ENCODE measurements around the gene IPO9. TPM values are rescaled to one million over a fixed set of nuclear protein-coding genes. Genes with fewer than 3 reads are reported as not detected.

Gene IPO9
- 10 to 100 TPM in 2 of 4 donors, 1 to 10 TPM in 2; 7.0 to 26.0 (median 12.3) TPM for polyA plus RNA-seq
- long read RNA-seq, donor 1, result 0 reads
- long read RNA-seq, donor 2, full-length matches to known transcripts, result 2 of 2 reads
- long read RNA-seq, donor 2, partial matches to known transcripts, result 0 of 2 reads
- long read RNA-seq, donor 2, other reads (novel, unspliced or antisense), result 0 of 2 reads
- long read RNA-seq, donor 3, result 0 reads
- long read RNA-seq, donor 4, result 0 reads
- long read RNA-seq, donor 5, result 0 reads
- long read RNA-seq, donor 6, full-length matches to known transcripts, result 1 of 1 reads
- long read RNA-seq, donor 6, partial matches to known transcripts, result 0 of 1 reads
- long read RNA-seq, donor 6, other reads (novel, unspliced or antisense), result 0 of 1 reads
- long read RNA-seq, donor 7, result 0 reads
- long read RNA-seq, donor 8, result 0 reads
- long read RNA-seq, donor 9, result 0 reads
- long read RNA-seq, donor 10, full-length matches to known transcripts, result 1 of 72 reads
- long read RNA-seq, donor 10, partial matches to known transcripts, result 64 of 72 reads
- long read RNA-seq, donor 10, other reads (novel, unspliced or antisense), result 7 of 72 reads

GRCh38 chr1:201828820-201829774, at the start of gene IPO9:
Gene IPO9 (plus strand): TSS chr1:201829157. CDS start chr1:201829210, 53 bp downstream.
- FAIRE-seq, result no peak
- peak; percentile 93 to 98 for DNase-seq
- Histone ChIP-seq H3K9me3 (ENCODE audit: control insufficient read depth in 2 of 2, insufficient read depth in 1 of 2, low read depth in 1 of 2, low read length in 1 of 2) (no peaks in the 10 kb centered on the region), H3K4me1 (ENCODE audit: control insufficient read depth in 3 of 3, insufficient read depth in 2 of 3, low read depth in 1 of 3, low read length in 2 of 3) (peaks cover 0 to 8% (median 4%) of the 10 kb centered on the region in 3 donors), H3K27ac (ENCODE audit: low read depth in 1 of 3, low read length in 2 of 3) (peak within 1 kb of the TSS; percentile 63 to 98 (median 93)), H3K36me3 (ENCODE audit: control insufficient read depth in 3 of 3, insufficient read depth in 2 of 3, low read depth in 1 of 3, low read length in 3 of 3) (peaks cover 0 to 4% (median 0%) of the 10 kb centered on the region in 3 donors), H3K27me3 (ENCODE audit: control insufficient read depth in 3 of 3, insufficient read depth in 3 of 3, low read length in 3 of 3) (no peaks in the 10 kb centered on the region), H3K4me3 (ENCODE audit: low read depth in 1 of 3, low read length in 3 of 3) (peak within 1 kb of the TSS; percentile 67 to 100 (median 84))
- WGBS, 3 donors, result 1% methylated on average over 53 to 58 of the region's 58 CpGs

GRCh38 chr1:201779351-201779880, 49.5 kb upstream of the IPO9 start:
- Histone ChIP-seq H3K36me3 (ENCODE audit: control insufficient read depth in 3 of 3, insufficient read depth in 2 of 3, low read depth in 1 of 3, low read length in 3 of 3) (peaks cover 0 to 18% (median 0%) of the 10 kb centered on the region in 3 donors), H3K27me3 (ENCODE audit: control insufficient read depth in 3 of 3, insufficient read depth in 3 of 3, low read length in 3 of 3) (no peaks in the 10 kb centered on the region), H3K9me3 (ENCODE audit: control insufficient read depth in 2 of 2, insufficient read depth in 1 of 2, low read depth in 1 of 2, low read length in 1 of 2) (no peaks in the 10 kb centered on the region), H3K4me1 (ENCODE audit: control insufficient read depth in 3 of 3, insufficient read depth in 2 of 3, low read depth in 1 of 3, low read length in 2 of 3) (no peaks in the 10 kb centered on the region), H3K4me3 (ENCODE audit: low read depth in 1 of 3, low read length in 3 of 3) (no peak overlapping the region), H3K27ac (ENCODE audit: low read depth in 1 of 3, low read length in 2 of 3) (no peak overlapping the region)
- no peak for FAIRE-seq
- DNase-seq, result no peak
- 75 to 92% (median 84%) methylated on average over 6 of the region's 6 CpGs for WGBS, 3 donors

GRCh38 chr1:201780952-201781351, 48.0 kb upstream of the IPO9 start:
- 75 to 89% (median 83%) methylated on average over 6 of the region's 6 CpGs for WGBS, 3 donors
- Histone ChIP-seq H3K27me3 (ENCODE audit: control insufficient read depth in 3 of 3, insufficient read depth in 3 of 3, low read length in 3 of 3) (no peaks in the 10 kb centered on the region), H3K27ac (ENCODE audit: low read depth in 1 of 3, low read length in 2 of 3) (no peak overlapping the region), H3K36me3 (ENCODE audit: control insufficient read depth in 3 of 3, insufficient read depth in 2 of 3, low read depth in 1 of 3, low read length in 3 of 3) (peaks cover 0 to 20% (median 3%) of the 10 kb centered on the region in 3 donors), H3K9me3 (ENCODE audit: control insufficient read depth in 2 of 2, insufficient read depth in 1 of 2, low read depth in 1 of 2, low read length in 1 of 2) (no peaks in the 10 kb centered on the region), H3K4me1 (ENCODE audit: control insufficient read depth in 3 of 3, insufficient read depth in 2 of 3, low read depth in 1 of 3, low read length in 2 of 3) (no peaks in the 10 kb centered on the region), H3K4me3 (ENCODE audit: low read depth in 1 of 3, low read length in 3 of 3) (no peak overlapping the region)
- DNase-seq (no peak), FAIRE-seq (no peak)

- no peaks in the 10 kb centered on the region for H3K27me3 ChIP-seq (ENCODE audit: control insufficient read depth in 3 of 3, insufficient read depth in 3 of 3, low read length in 3 of 3)
- WGBS, 3 donors, result 24 to 30% (median 24%) methylated on average over 1 of the region's 1 CpG
- peaks cover 0 to 25% (median 3%) of the 10 kb centered on the region in 3 donors for H3K36me3 ChIP-seq (ENCODE audit: control insufficient read depth in 3 of 3, insufficient read depth in 2 of 3, low read depth in 1 of 3, low read length in 3 of 3)
- DNase-seq (no peak), FAIRE-seq (no peak)
- H3K27ac ChIP-seq (ENCODE audit: low read depth in 1 of 3, low read length in 2 of 3), result no peak overlapping the region
- H3K4me1 ChIP-seq (ENCODE audit: control insufficient read depth in 3 of 3, insufficient read depth in 2 of 3, low read depth in 1 of 3, low read length in 2 of 3), result no peaks in the 10 kb centered on the region
- H3K9me3 ChIP-seq (ENCODE audit: control insufficient read depth in 2 of 2, insufficient read depth in 1 of 2, low read depth in 1 of 2, low read length in 1 of 2), result no peaks in the 10 kb centered on the region
- no peak overlapping the region for H3K4me3 ChIP-seq (ENCODE audit: low read depth in 1 of 3, low read length in 3 of 3)
Measured at GRCh38 chr1:201781437-201781836, 47.5 kb upstream of the IPO9 start.

DNA sequence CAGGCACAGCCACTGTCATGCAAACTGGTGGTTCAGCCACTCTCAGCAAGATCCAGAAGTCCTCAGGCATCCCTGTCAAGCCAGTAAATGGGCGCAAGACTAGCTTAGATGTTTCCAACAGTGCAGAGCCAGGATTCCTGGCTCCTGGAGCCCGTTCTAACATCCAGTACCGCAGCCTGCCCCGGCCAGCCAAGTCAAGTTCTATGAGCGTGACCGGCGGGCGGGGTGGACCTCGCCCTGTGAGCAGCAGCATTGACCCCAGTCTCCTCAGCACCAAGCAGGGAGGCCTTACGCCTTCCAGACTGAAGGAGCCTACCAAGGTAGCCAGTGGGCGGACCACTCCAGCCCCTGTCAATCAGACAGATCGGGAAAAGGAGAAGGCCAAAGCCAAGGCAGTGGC, 46.6 kb upstream of the IPO9 start:
- H3K9me3 ChIP-seq (ENCODE audit: control insufficient read depth in 2 of 2, insufficient read depth in 1 of 2, low read depth in 1 of 2, low read length in 1 of 2), result no peaks in the 10 kb centered on the region
- WGBS, 3 donors, result 91 to 95% (median 93%) methylated on average over 12 of the region's 12 CpGs
- no peak for DNase-seq
- peaks cover 0 to 30% (median 3%) of the 10 kb centered on the region in 3 donors for H3K36me3 ChIP-seq (ENCODE audit: control insufficient read depth in 3 of 3, insufficient read depth in 2 of 3, low read depth in 1 of 3, low read length in 3 of 3)
- no peak for FAIRE-seq
- no peak overlapping the region for H3K27ac ChIP-seq (ENCODE audit: low read depth in 1 of 3, low read length in 2 of 3)
- no peaks in the 10 kb centered on the region for H3K27me3 ChIP-seq (ENCODE audit: control insufficient read depth in 3 of 3, insufficient read depth in 3 of 3, low read length in 3 of 3)
- no peaks in the 10 kb centered on the region for H3K4me1 ChIP-seq (ENCODE audit: control insufficient read depth in 3 of 3, insufficient read depth in 2 of 3, low read depth in 1 of 3, low read length in 2 of 3)
- H3K4me3 ChIP-seq (ENCODE audit: low read depth in 1 of 3, low read length in 3 of 3), result no peak overlapping the region

- Histone ChIP-seq H3K27me3 (ENCODE audit: control insufficient read depth in 3 of 3, insufficient read depth in 3 of 3, low read length in 3 of 3) (no peaks in the 10 kb centered on the region), H3K36me3 (ENCODE audit: control insufficient read depth in 3 of 3, insufficient read depth in 2 of 3, low read depth in 1 of 3, low read length in 3 of 3) (peaks cover 0 to 35% (median 3%) of the 10 kb centered on the region in 3 donors), H3K27ac (ENCODE audit: low read depth in 1 of 3, low read length in 2 of 3) (no peak overlapping the region), H3K9me3 (ENCODE audit: control insufficient read depth in 2 of 2, insufficient read depth in 1 of 2, low read depth in 1 of 2, low read length in 1 of 2) (no peaks in the 10 kb centered on the region), H3K4me1 (ENCODE audit: control insufficient read depth in 3 of 3, insufficient read depth in 2 of 3, low read depth in 1 of 3, low read length in 2 of 3) (no peaks in the 10 kb centered on the region), H3K4me3 (ENCODE audit: low read depth in 1 of 3, low read length in 3 of 3) (no peak overlapping the region)
- 81 to 90% (median 86%) methylated on average over 2 of the region's 2 CpGs for WGBS, 3 donors
- no peak for FAIRE-seq
- DNase-seq, result no peak
Measured at GRCh38 chr1:201783058-201783457, 45.9 kb upstream of the IPO9 start.

DNA sequence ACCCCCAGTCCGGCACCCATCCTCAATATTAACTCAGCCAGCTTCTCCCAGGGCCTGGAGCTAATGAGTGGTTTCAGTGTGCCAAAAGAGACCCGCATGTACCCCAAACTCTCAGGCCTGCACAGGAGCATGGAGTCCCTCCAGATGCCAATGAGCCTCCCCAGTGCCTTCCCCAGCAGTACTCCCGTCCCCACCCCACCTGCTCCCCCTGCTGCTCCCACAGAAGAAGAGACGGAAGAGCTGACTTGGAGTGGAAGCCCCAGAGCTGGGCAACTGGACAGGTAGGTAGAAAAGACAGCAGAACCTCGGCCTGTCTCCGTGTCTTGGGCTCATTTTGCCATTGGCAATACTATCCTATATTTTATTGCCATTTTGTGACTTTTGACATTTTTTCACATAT, 45.4 kb upstream of the IPO9 start:
- Histone ChIP-seq H3K9me3 (ENCODE audit: control insufficient read depth in 2 of 2, insufficient read depth in 1 of 2, low read depth in 1 of 2, low read length in 1 of 2) (no peaks in the 10 kb centered on the region), H3K4me1 (ENCODE audit: control insufficient read depth in 3 of 3, insufficient read depth in 2 of 3, low read depth in 1 of 3, low read length in 2 of 3) (no peaks in the 10 kb centered on the region), H3K36me3 (ENCODE audit: control insufficient read depth in 3 of 3, insufficient read depth in 2 of 3, low read depth in 1 of 3, low read length in 3 of 3) (peaks cover 0 to 41% (median 3%) of the 10 kb centered on the region in 3 donors), H3K4me3 (ENCODE audit: low read depth in 1 of 3, low read length in 3 of 3) (no peak overlapping the region), H3K27ac (ENCODE audit: low read depth in 1 of 3, low read length in 2 of 3) (no peak overlapping the region), H3K27me3 (ENCODE audit: control insufficient read depth in 3 of 3, insufficient read depth in 3 of 3, low read length in 3 of 3) (no peaks in the 10 kb centered on the region)
- no peak for FAIRE-seq
- no peak for DNase-seq
- 89 to 93% (median 89%) methylated on average over 6 of the region's 6 CpGs for WGBS, 3 donors

GRCh38 chr1:201785291-201785690, 43.7 kb upstream of the IPO9 start:
- no peak for DNase-seq
- no peak for FAIRE-seq
- WGBS, 3 donors, result 84 to 91% (median 88%) methylated on average over 2 of the region's 2 CpGs
- H3K36me3 ChIP-seq (ENCODE audit: control insufficient read depth in 3 of 3, insufficient read depth in 2 of 3, low read depth in 1 of 3, low read length in 3 of 3), result peaks cover 0 to 46% (median 3%) of the 10 kb centered on the region in 3 donors
- no peak overlapping the region for H3K27ac ChIP-seq (ENCODE audit: low read depth in 1 of 3, low read length in 2 of 3)
- H3K9me3 ChIP-seq (ENCODE audit: control insufficient read depth in 2 of 2, insufficient read depth in 1 of 2, low read depth in 1 of 2, low read length in 1 of 2), result no peaks in the 10 kb centered on the region
- no peak overlapping the region for H3K4me3 ChIP-seq (ENCODE audit: low read depth in 1 of 3, low read length in 3 of 3)
- no peaks in the 10 kb centered on the region for H3K4me1 ChIP-seq (ENCODE audit: control insufficient read depth in 3 of 3, insufficient read depth in 2 of 3, low read depth in 1 of 3, low read length in 2 of 3)
- H3K27me3 ChIP-seq (ENCODE audit: control insufficient read depth in 3 of 3, insufficient read depth in 3 of 3, low read length in 3 of 3), result no peaks in the 10 kb centered on the region

All from small intestine (tissue), 16 donors.